Right lung (tissue), 5 donors: ENCODE results near the gene SEC16A. TPM values are rescaled to one million over a fixed set of nuclear protein-coding genes. Genes with fewer than 3 reads are reported as not detected.

Experiments used
- DNase-seq, 2 donors: peaks; one replicate each; pipeline ENCODE4 v3.0.0-alpha.2; 2013
- polyA plus RNA-seq, 5 donors: library from polyadenylated mRNA; unstranded; fragments of 120-200 nt; gene quantifications; one replicate each; pipeline versions ENCODE4 v1.2.1 to v1.2.3, GENCODE V29; 2013; ENCODE audit warnings: inconsistent platforms in 1 of 5, low replicate concordance in 1 of 5; ENCODE audit not compliant: insufficient read length in 5 of 5, insufficient read depth in 1 of 5

SEC16A gene
- polyA plus RNA-seq, 5 donors: 42.9 to 65.9 (median 52.9) TPM

GRCh38 chr9:136466155-136466541, 16.7 kb downstream of the SEC16A start:
- no peak for DNase-seq

- no peak for DNase-seq
These were observed 17.2 kb downstream of the SEC16A start for GRCh38 chr9:136465500-136466154.

GRCh38 chr9:136464241-136464640, 18.6 kb downstream of the SEC16A start:
- no peak for DNase-seq

- DNase-seq: no peak
These were observed 19.3 kb downstream of the SEC16A start for GRCh38 chr9:136463578-136463977.

- no peak for DNase-seq
These were observed 20.2 kb downstream of the SEC16A start for GRCh38 chr9:136462664-136463063.

GRCh38 chr9:136460772-136461325, 22.0 kb downstream of the SEC16A start:
- DNase-seq: no peak

- DNase-seq: no peak
These were observed 23.4 kb downstream of the SEC16A start for GRCh38 chr9:136459425-136459824.

GRCh38 chr9:136457326-136457725, 25.5 kb downstream of the SEC16A start:
- DNase-seq: no peak

GRCh38 chr9:136456258-136456657, 26.6 kb downstream of the SEC16A start:
- no peak for DNase-seq

- DNase-seq: no peak
These were observed 27.5 kb downstream of the SEC16A start for GRCh38 chr9:136455043-136456002.

- DNase-seq: no peak
These were observed 28.6 kb downstream of the SEC16A start for GRCh38 chr9:136454026-136454796.

- DNase-seq: no peak
These were observed 29.5 kb downstream of the SEC16A start for GRCh38 chr9:136453326-136453725.

GRCh38 chr9:136451221-136451877, 31.5 kb downstream of the SEC16A start:
- DNase-seq: no peak

GRCh38 chr9:136448655-136449054, 34.2 kb downstream of the SEC16A start:
- no peak for DNase-seq

GRCh38 chr9:136447173-136447778, 35.6 kb downstream of the SEC16A start:
- no peak for DNase-seq

- no peak for DNase-seq
These were observed 37.0 kb downstream of the SEC16A start for GRCh38 chr9:136445799-136446198.

- no peak for DNase-seq
These were observed 38.7 kb downstream of the SEC16A start for GRCh38 chr9:136444102-136444501.

- DNase-seq: no peak
These were observed 39.2 kb downstream of the SEC16A start for GRCh38 chr9:136443687-136444086.

- no peak for DNase-seq
These were observed 39.8 kb downstream of the SEC16A start for GRCh38 chr9:136443087-136443486.

GRCh38 chr9:136442265-136442664, 40.6 kb downstream of the SEC16A start:
- no peak for DNase-seq

- DNase-seq: no peak
These were observed 41.1 kb downstream of the SEC16A start for GRCh38 chr9:136441681-136442245.
